Measurements from ENCODE around the gene LAGE3. TPM values are rescaled to one million over a fixed set of nuclear protein-coding genes. Genes with fewer than 3 reads are reported as not detected.
A peak's percentile ranks its signal among the peaks of the same experiment; 100 is the strongest.

Gene LAGE3
- total RNA-seq, 1 donor from 2014 or later, result 20.0 TPM

- H3K9ac ChIP-seq (ENCODE audit: low read length), result no peak overlapping the region
- no peak overlapping the region for H3K4me3 ChIP-seq (ENCODE audit: insufficient read depth, low read depth, low read length)
- DNase-seq (ENCODE audit: low read depth), result no peak
- H3K27ac ChIP-seq (ENCODE audit: low read depth, low read length), result no peak overlapping the region
- no peaks in the 10 kb centered on the region for H3K9me3 ChIP-seq (ENCODE audit: insufficient read depth, low read depth, low read length)
- H3K36me3 ChIP-seq (ENCODE audit: insufficient read depth, low read length), result no peaks in the 10 kb centered on the region
- no peaks in the 10 kb centered on the region for H3K4me1 Mint-ChIP-seq (ENCODE audit: low read depth, unreplicated experiment)
- H4K20me1 ChIP-seq (ENCODE audit: insufficient read depth, low read length), result no peaks in the 10 kb centered on the region
- no peak overlapping the region for H2AFZ ChIP-seq (ENCODE audit: low read depth, low read length)
- no peaks in the 10 kb centered on the region for H3K27me3 ChIP-seq (ENCODE audit: insufficient read depth, low read length)
- H3K27me3 Mint-ChIP-seq (ENCODE audit: low read depth, unreplicated experiment), result peaks cover under 1% of the 10 kb centered on the region
- peaks cover 18% of the 10 kb centered on the region for H3K4me1 ChIP-seq (ENCODE audit: insufficient read depth, low read length)
- peak overlapping the region; percentile 62 for H3K27ac Mint-ChIP-seq (ENCODE audit: unreplicated experiment)
- H3K4me3 Mint-ChIP-seq (ENCODE audit: unreplicated experiment), result peak overlapping the region; percentile 27
- no peaks in the 10 kb centered on the region for H3K36me3 Mint-ChIP-seq (ENCODE audit: low read depth, unreplicated experiment)
- peaks cover 34% of the 10 kb centered on the region for H3K79me2 ChIP-seq (ENCODE audit: insufficient read depth, low read length)
- no peaks in the 10 kb centered on the region for H3K9me3 Mint-ChIP-seq (ENCODE audit: unreplicated experiment)
- TF ChIP-seq EZH2 (IDR thresholded peaks at IDR 0.05; ENCODE audit: insufficient read depth, low read length), result no peak
- TF ChIP-seq CTCF (IDR thresholded peaks at IDR 0.05; ENCODE audit: insufficient read depth, low read depth, low read length), result no peak
- no peak for FAIRE-seq
- H3K4me2 ChIP-seq (ENCODE audit: low read length), result no peak overlapping the region
Measured at GRCh38 chrX:154487518-154488290, 8.6 kb upstream of the LAGE3 start.

GRCh38 chrX:154486396-154487207 lies 7.5 kb upstream of the LAGE3 start, which contains the start of gene UBL4A:
Gene UBL4A (minus strand): TSS chrX:154486615. CDS start chrX:154486584, 31 bp downstream.
- H3K27ac ChIP-seq (ENCODE audit: low read depth, low read length), result peak within 1 kb of the TSS; percentile 19
- FAIRE-seq, result no peak
- H3K9me3 Mint-ChIP-seq (ENCODE audit: unreplicated experiment), result no peaks in the 10 kb centered on the region

GRCh38 chrX:154486052-154486395 lies 6.9 kb upstream of the LAGE3 start:
- FAIRE-seq (no peak), DNase-seq (ENCODE audit: low read depth) (no peak)
- no peak for TF ChIP-seq EZH2 (IDR thresholded peaks at IDR 0.05; ENCODE audit: insufficient read depth, low read length)
- no peak for TF ChIP-seq CTCF (IDR thresholded peaks at IDR 0.05; ENCODE audit: insufficient read depth, low read depth, low read length)
- Histone ChIP-seq H4K20me1 (ENCODE audit: insufficient read depth, low read length) (no peaks in the 10 kb centered on the region), H3K4me2 (ENCODE audit: low read length) (peak overlapping the region; percentile 82), H3K9me3 (ENCODE audit: insufficient read depth, low read depth, low read length) (no peaks in the 10 kb centered on the region), H3K4me3 (ENCODE audit: insufficient read depth, low read depth, low read length) (peak overlapping the region; percentile 51), H3K36me3 (ENCODE audit: insufficient read depth, low read length) (no peaks in the 10 kb centered on the region), H2AFZ (ENCODE audit: low read depth, low read length) (no peak overlapping the region), H3K27me3 (ENCODE audit: insufficient read depth, low read length) (no peaks in the 10 kb centered on the region), H3K79me2 (ENCODE audit: insufficient read depth, low read length) (peaks cover 34% of the 10 kb centered on the region), H3K4me1 (ENCODE audit: insufficient read depth, low read length) (peaks cover 18% of the 10 kb centered on the region), H3K9ac (ENCODE audit: low read length) (peak overlapping the region; percentile 68), H3K27ac (ENCODE audit: low read depth, low read length) (no peak overlapping the region)
- H3K4me3 Mint-ChIP-seq (ENCODE audit: unreplicated experiment), result no peak overlapping the region
- H3K36me3 Mint-ChIP-seq (ENCODE audit: low read depth, unreplicated experiment), result peaks cover 4% of the 10 kb centered on the region
- H3K27me3 Mint-ChIP-seq (ENCODE audit: low read depth, unreplicated experiment), result no peaks in the 10 kb centered on the region
- no peaks in the 10 kb centered on the region for H3K9me3 Mint-ChIP-seq (ENCODE audit: unreplicated experiment)
- no peaks in the 10 kb centered on the region for H3K4me1 Mint-ChIP-seq (ENCODE audit: low read depth, unreplicated experiment)
- H3K27ac Mint-ChIP-seq (ENCODE audit: unreplicated experiment), result no peak overlapping the region

More at GRCh38 chrX:154486396-154487207, 7.5 kb upstream of the LAGE3 start, which contains the start of gene UBL4A:
- no peaks in the 10 kb centered on the region for H3K36me3 ChIP-seq (ENCODE audit: insufficient read depth, low read length)
- no peaks in the 10 kb centered on the region for H3K27me3 ChIP-seq (ENCODE audit: insufficient read depth, low read length)
- H3K9ac ChIP-seq (ENCODE audit: low read length), result peak within 1 kb of the TSS; percentile 68
- H2AFZ ChIP-seq (ENCODE audit: low read depth, low read length), result no peak within 1 kb of the TSS
- no peak for TF ChIP-seq EZH2 (IDR thresholded peaks at IDR 0.05; ENCODE audit: insufficient read depth, low read length)
- DNase-seq (ENCODE audit: low read depth), result peak; percentile 36
- H3K4me3 ChIP-seq (ENCODE audit: insufficient read depth, low read depth, low read length), result peak within 1 kb of the TSS; percentile 51
- peak within 1 kb of the TSS; percentile 58 for H3K27ac Mint-ChIP-seq (ENCODE audit: unreplicated experiment)
- peak within 1 kb of the TSS; percentile 77 for H3K4me3 Mint-ChIP-seq (ENCODE audit: unreplicated experiment)
- no peaks in the 10 kb centered on the region for H3K9me3 ChIP-seq (ENCODE audit: insufficient read depth, low read depth, low read length)
- H3K4me1 Mint-ChIP-seq (ENCODE audit: low read depth, unreplicated experiment), result no peaks in the 10 kb centered on the region
- H3K4me2 ChIP-seq (ENCODE audit: low read length), result peak within 1 kb of the TSS; percentile 82
- no peaks in the 10 kb centered on the region for H4K20me1 ChIP-seq (ENCODE audit: insufficient read depth, low read length)
- peaks cover 18% of the 10 kb centered on the region for H3K4me1 ChIP-seq (ENCODE audit: insufficient read depth, low read length)
- no peaks in the 10 kb centered on the region for H3K27me3 Mint-ChIP-seq (ENCODE audit: low read depth, unreplicated experiment)
- peaks cover 4% of the 10 kb centered on the region for H3K36me3 Mint-ChIP-seq (ENCODE audit: low read depth, unreplicated experiment)
- peaks cover 34% of the 10 kb centered on the region for H3K79me2 ChIP-seq (ENCODE audit: insufficient read depth, low read length)
